ENCODE data around the gene AGAP4. TPM values are rescaled to one million over a fixed set of nuclear protein-coding genes. Genes with fewer than 3 reads are reported as not detected.
"Not testable (repeated sequence)": the region's sequence is repeated elsewhere in the genome, so short reads cannot be mapped to it uniquely, and the experiment has no call there.

AGAP4 gene
- total RNA-seq, 1 donor from 2014 or later: 6.8 TPM

DNA sequence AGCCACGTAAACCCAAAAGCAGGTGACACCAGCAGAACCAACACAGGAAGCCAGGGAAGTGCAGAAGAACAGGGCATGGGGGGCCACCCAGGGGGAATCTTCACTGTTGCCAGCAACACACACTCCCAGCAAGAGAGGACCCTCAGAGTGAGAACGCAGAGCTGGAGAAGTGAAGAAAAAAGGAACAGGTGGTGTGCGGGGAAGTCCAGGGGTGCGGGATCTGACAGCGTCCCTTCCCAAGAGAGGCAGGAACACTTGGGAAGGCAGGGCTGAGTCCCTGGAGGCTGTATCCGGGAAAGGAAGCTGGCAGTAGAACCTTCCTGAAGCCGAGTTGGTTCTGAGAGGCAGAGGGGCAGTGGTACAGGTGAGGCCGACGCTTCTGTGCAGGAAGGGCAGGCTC is 27.7 kb downstream of the AGAP4 start:
- no peak overlapping the region for H3K27ac Mint-ChIP-seq (ENCODE audit: unreplicated experiment)
- no peak for DNase-seq (ENCODE audit: low spot score)
- TF ChIP-seq, protein P1, sequence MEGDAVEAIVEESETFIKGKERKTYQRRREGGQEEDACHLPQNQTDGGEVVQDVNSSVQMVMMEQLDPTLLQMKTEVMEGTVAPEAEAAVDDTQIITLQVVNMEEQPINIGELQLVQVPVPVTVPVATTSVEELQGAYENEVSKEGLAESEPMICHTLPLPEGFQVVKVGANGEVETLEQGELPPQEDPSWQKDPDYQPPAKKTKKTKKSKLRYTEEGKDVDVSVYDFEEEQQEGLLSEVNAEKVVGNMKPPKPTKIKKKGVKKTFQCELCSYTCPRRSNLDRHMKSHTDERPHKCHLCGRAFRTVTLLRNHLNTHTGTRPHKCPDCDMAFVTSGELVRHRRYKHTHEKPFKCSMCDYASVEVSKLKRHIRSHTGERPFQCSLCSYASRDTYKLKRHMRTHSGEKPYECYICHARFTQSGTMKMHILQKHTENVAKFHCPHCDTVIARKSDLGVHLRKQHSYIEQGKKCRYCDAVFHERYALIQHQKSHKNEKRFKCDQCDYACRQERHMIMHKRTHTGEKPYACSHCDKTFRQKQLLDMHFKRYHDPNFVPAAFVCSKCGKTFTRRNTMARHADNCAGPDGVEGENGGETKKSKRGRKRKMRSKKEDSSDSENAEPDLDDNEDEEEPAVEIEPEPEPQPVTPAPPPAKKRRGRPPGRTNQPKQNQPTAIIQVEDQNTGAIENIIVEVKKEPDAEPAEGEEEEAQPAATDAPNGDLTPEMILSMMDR (IDR thresholded peaks at IDR 0.05): no peak
- H3K4me3 Mint-ChIP-seq (ENCODE audit: unreplicated experiment): no peak overlapping the region
- H3K36me3 Mint-ChIP-seq (ENCODE audit: low read depth): peaks cover 10% of the 10 kb centered on the region
- peaks cover 24% of the 10 kb centered on the region for H3K9me3 Mint-ChIP-seq (ENCODE audit: low read depth)
- no peaks in the 10 kb centered on the region for H3K27me3 Mint-ChIP-seq (ENCODE audit: low read depth)
- H3K4me1 Mint-ChIP-seq (ENCODE audit: low read depth): peaks cover 1% of the 10 kb centered on the region

DNA sequence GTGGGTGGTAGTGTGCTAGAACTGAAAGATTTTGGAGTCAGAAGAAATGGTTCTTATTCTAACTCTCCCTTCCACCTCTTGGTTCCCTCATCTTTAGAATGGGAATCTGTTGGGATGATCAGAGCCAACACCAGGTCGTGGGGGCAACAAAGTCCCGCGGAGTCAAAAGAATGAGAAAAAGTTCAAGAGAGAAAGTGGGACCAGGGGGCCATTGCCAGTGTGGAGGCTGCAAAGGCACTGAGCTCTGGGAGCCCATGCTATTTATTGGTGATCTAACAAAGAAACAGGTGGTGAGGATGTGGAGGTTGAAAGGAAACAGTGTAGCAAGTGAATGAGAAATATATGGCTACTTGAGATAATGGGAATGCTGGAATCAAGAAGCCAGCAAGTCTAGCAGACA is 29.4 kb downstream of the AGAP4 start:
- H3K4me1 Mint-ChIP-seq (ENCODE audit: low read depth): peaks cover 6% of the 10 kb centered on the region
- no peak overlapping the region for H3K4me3 Mint-ChIP-seq (ENCODE audit: unreplicated experiment)
- DNase-seq (ENCODE audit: low spot score): no peak
- H3K9me3 Mint-ChIP-seq (ENCODE audit: low read depth): peaks cover 24% of the 10 kb centered on the region
- no peak overlapping the region for H3K27ac Mint-ChIP-seq (ENCODE audit: unreplicated experiment)
- no peaks in the 10 kb centered on the region for H3K27me3 Mint-ChIP-seq (ENCODE audit: low read depth)
- peaks cover 8% of the 10 kb centered on the region for H3K36me3 Mint-ChIP-seq (ENCODE audit: low read depth)
- TF ChIP-seq, protein P1 (IDR thresholded peaks at IDR 0.05): no peak

DNA sequence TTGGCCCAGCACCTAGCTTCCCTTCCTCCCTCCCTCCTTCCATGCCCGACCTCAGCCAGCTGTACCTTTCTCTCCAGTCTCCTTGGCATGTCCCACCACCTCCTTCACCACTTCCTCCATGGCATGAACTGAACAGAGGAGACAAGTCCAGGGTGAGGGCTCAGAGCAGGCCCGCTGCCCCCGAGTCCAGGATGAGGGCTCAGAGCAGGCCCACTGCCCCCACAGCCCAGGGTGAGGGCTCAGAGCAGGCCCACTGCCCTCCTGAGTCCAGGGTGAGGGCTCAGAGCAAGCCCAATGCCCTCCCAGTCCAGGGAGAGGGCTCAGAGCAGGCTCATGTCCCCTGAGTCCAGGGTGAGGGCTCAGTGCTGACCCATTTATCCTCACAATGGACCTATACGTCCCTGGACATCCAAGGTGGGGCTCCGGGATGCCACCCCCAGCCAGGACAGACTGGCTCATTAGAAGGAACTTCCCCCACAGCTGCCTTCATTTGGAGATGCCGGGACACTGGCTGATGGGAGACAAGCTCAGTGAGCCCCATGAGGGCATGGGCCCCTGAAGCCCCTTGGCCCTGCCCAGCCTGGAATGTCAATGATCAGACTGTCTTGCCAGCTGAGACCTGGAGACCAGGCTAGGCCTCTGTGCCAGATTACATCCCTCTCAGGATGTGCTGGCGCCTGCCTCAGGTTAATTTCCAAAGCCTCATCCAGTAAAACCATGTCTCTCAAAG is 30.0 kb downstream of the AGAP4 start:
- Mint-ChIP-seq H3K9me3 (ENCODE audit: low read depth) (peaks cover 24% of the 10 kb centered on the region), H3K27me3 (ENCODE audit: low read depth) (no peaks in the 10 kb centered on the region), H3K27ac (ENCODE audit: unreplicated experiment) (no peak overlapping the region), H3K36me3 (ENCODE audit: low read depth) (peaks cover 8% of the 10 kb centered on the region), H3K4me1 (ENCODE audit: low read depth) (peaks cover 6% of the 10 kb centered on the region), H3K4me3 (ENCODE audit: unreplicated experiment) (no peak overlapping the region)
- TF ChIP-seq, protein P1 (IDR thresholded peaks at IDR 0.05): no peak
- no peak for DNase-seq (ENCODE audit: low spot score)

DNA sequence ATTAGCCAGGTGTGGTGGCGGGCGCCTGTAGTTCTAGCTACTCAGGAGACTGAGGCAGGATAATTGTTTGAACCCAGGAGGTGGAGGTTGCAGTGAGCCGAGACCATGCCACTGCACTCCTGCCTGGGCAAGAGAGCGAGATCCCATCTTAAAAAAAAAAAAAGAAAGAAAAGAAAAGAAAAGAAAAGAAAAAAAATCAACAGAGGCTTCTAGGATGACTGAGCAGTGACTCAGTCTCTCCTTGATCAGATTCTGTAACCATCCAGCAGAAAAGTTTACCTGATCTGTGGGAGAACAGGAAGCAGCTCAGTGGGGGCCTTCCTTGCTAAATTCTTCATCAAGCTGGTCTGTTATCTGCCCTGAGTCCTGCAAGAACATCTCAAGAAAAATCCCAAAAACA is 33.2 kb downstream of the AGAP4 start:
- H3K36me3 Mint-ChIP-seq (ENCODE audit: low read depth); H3K4me3 Mint-ChIP-seq (ENCODE audit: unreplicated experiment); H3K27me3 Mint-ChIP-seq (ENCODE audit: low read depth); DNase-seq (ENCODE audit: low spot score); H3K4me1 Mint-ChIP-seq (ENCODE audit: low read depth); H3K27ac Mint-ChIP-seq (ENCODE audit: unreplicated experiment): not testable (repeated sequence)
- peaks cover 22% of the 10 kb centered on the region for H3K9me3 Mint-ChIP-seq (ENCODE audit: low read depth)

DNA sequence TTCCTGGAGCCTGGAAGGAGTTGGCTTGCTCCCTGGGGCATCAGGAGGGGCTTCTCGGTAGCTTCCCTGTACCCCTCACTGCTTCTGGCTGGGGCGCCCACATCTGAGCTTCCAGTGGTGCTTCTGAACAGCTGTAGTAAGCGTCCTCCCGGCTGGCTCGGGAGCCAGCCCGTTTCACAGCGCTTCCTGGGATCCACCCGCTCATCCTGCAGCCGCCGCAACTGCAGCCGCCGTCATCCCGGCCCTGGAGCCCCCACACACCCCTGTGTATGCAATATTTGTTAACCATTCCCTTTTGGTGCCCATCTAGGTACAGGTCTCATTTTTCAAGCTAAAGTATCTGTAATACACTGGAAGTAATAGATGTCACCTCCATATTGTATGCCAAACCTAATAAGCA is 34.3 kb downstream of the AGAP4 start:
- H3K4me1 Mint-ChIP-seq (ENCODE audit: low read depth); H3K27me3 Mint-ChIP-seq (ENCODE audit: low read depth); H3K4me3 Mint-ChIP-seq (ENCODE audit: unreplicated experiment); H3K27ac Mint-ChIP-seq (ENCODE audit: unreplicated experiment); H3K36me3 Mint-ChIP-seq (ENCODE audit: low read depth); DNase-seq (ENCODE audit: low spot score): not testable (repeated sequence)
- H3K9me3 Mint-ChIP-seq (ENCODE audit: low read depth): peaks cover 13% of the 10 kb centered on the region

DNA sequence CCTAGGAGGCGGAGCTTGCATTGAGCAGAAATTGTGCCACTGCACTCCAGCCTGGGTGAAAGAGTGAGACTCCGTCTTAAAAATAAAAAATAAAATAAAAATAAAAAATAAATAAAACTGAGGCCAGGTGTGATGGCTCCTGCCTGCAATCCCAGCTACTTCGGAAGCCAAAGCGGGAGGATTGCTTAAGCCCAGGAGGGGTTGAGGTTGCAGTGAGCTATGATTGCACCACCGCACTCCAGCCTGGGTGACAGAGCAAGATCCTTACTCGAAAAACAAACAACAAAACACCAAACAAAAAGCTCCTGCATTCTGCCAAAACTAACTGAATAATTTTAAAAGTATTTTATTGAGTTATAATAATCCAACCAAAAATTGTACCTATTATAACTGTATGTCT is 36.2 kb downstream of the AGAP4 start:
- TF ChIP-seq, protein P1 (IDR thresholded peaks at IDR 0.05): no peak
- Mint-ChIP-seq H3K4me1 (ENCODE audit: low read depth) (peaks cover 6% of the 10 kb centered on the region), H3K4me3 (ENCODE audit: unreplicated experiment) (no peak overlapping the region), H3K27ac (ENCODE audit: unreplicated experiment) (no peak overlapping the region), H3K27me3 (ENCODE audit: low read depth) (peaks cover 13% of the 10 kb centered on the region), H3K9me3 (ENCODE audit: low read depth) (peaks cover 1% of the 10 kb centered on the region), H3K36me3 (ENCODE audit: low read depth) (no peaks in the 10 kb centered on the region)
- DNase-seq (ENCODE audit: low spot score): no peak
